ENCODE data around the gene SCML2.
"Not testable (repeated sequence)": the region's sequence is repeated elsewhere in the genome, so short reads cannot be mapped to it uniquely, and the experiment has no call there.

Gene SCML2

DNA sequence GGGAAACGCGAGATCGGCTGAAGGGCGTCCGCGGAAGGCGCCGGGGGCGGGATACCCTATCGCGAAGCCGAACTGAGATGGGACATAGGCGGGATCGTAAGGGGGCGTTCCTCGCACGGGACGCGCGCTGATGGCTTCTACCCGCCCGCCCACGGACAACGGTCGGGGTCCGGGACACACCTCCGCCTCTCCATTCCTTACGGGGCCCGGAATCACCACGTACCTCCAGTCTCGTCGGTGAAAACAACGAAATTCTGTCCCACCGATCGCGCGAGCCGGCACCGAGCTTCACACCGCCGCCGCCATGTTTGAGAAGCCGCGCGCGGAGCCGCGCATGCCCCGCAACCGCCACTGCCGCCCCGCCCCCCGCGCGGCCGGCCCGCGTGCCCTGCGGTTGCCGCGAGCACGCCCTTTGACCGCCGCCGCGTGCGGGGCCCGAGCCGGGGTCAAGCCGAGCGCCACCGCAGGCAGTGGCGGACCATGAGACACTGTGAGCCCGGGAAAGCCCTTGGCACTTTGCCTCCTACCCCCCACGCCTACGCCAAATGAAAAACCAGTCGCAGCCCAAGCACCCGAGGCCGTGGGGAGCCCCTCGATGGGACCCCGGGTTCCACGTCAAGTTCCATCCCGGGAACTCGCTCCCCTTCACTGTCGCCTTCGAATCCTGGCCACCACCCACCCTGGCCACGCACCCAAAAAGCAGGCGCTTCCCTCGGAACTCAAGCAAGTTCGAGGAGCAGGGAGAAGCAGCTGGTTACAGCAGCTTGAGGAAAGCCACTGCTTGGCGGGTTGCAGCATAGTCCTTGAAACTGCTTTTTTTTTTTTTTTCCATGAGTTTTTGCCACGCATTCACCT, at the start of gene SCML2:
SCML2 (minus strand) TSS at position 320 of the 855 bp plus-strand sequence. CDS start 20,617 bp downstream, outside the sequence.
- no peak for TF ChIP-seq GATA1 (IDR thresholded peaks at IDR 0.05; ENCODE audit: low read depth, low read length)
- no peak for TF ChIP-seq POLR2A (IDR thresholded peaks at IDR 0.05; ENCODE audit: low read length)
- DNase-seq = peak; percentile 66 to 73

DNA sequence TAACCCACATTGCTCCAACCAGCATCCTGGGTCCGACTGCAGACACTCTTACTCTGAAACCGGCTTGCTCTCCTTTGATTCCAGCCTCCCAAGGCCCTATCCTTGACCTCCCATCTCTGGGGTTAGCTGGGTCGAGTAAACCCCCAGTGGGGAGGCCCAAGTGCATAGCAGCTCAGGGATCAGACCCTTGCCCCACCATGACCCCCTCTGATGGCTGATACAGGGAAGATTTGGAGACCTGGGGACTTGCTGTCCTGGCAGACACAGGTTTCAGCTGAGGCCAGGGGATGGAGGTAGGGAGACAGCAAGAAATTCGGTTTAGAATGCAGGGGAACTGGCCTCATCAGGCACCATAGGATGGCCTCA, 47.3 kb upstream of the SCML2 start:
- TF ChIP-seq GATA1 (IDR thresholded peaks at IDR 0.05; ENCODE audit: low read depth, low read length) (no peak), POLR2A (IDR thresholded peaks at IDR 0.05; ENCODE audit: low read length) (no peak)
- no peak for DNase-seq

DNA sequence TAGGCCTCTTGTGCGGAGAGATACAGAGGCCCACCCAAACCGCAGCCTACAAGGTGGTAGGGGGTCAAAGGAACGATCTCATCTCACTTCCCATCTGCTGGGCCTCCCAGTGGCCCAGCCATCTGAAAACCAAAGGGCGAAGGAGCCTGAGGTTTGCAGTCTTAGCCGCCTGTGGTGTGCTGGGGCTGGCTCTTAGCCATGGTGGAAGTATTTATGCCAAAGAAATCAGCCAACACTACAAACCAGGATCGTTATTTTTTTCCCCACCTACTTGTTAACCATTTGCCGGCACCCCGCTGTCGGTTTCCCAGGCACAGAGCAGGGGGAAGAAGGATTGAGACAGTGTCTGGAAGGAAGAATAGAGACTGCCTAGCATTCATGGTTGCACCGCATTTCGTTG, 40.0 kb upstream of the SCML2 start:
- TF ChIP-seq POLR2A (IDR thresholded peaks at IDR 0.05; ENCODE audit: low read length) (no peak), GATA1 (IDR thresholded peaks at IDR 0.05; ENCODE audit: low read depth, low read length) (no peak)
- no peak for DNase-seq

DNA sequence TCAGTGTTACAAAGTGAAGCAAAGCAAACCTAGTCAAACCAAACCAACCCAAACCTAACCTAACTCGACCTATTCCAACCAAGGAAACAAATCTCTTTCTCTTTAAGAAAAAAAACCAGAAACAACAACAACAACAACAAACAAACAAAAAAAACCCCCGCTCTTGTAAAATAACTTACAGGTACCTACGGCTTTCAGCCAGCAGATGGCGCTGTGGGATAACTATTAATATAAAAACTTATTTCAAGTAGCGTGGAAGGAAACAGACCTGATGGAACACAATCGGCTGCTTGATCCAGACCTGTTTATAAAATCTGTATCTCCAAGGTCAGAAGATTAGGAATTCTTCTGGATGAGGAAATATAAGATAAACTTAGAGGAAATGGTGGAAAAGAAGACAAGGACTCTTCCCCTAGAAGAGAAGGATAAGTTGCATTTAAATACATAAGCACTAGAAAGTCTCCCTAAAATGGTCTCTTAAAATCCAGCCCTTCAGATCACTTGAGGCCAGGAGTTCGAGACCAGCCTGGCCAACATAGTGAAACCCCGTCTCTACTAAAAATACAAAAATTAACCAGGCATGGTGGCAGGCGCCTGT, 36.6 kb upstream of the SCML2 start:
- peak; percentile 54 to 78 for DNase-seq
- TF ChIP-seq GATA1 (IDR thresholded peaks at IDR 0.05; ENCODE audit: low read depth, low read length) (no peak), POLR2A (IDR thresholded peaks at IDR 0.05; ENCODE audit: low read length) (no peak)

DNA sequence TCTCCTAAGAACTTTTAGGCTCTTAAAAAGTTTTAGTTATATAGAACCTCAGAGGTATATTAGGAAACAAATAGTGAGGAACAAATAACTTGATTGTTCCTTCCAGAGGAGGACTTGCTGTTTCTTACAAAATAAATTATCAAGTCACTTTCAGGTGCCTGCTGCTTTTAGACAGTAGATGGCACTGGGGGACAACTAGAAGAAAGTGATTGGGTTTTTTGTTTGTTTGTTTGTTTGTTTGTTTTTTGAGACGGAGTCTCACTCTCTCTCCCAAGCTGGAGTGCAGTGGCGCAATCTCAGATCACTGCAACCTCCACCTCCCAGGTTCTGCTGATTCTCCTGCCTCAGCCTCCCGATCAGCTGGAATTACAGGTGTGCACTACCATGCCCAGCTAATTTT, 35.5 kb upstream of the SCML2 start:
- DNase-seq = peak; percentile 0 to 2
- TF ChIP-seq POLR2A (IDR thresholded peaks at IDR 0.05; ENCODE audit: low read length) = no peak
- TF ChIP-seq GATA1 (IDR thresholded peaks at IDR 0.05; ENCODE audit: low read depth, low read length) = no peak

DNA sequence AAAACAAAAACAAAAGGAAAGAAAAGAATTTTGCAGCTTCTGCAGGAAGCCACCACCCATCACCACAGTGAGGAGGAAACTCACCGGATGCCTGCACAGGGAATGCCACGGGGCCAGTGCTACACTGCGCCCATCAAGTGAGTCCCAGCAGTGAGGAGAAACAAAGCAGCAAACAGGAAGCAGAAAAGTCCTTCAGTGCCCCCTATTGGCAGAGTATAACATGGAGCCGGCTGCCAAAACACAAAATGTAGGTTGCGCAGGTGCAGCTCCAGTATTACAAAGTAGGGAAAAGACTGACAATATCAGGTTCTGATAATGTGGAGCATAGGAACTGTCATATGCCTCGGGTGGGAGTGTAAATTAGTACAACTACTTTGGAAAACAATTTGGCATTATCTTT, 23.3 kb upstream of the SCML2 start:
- no peak for TF ChIP-seq GATA1 (IDR thresholded peaks at IDR 0.05; ENCODE audit: low read depth, low read length)

DNA sequence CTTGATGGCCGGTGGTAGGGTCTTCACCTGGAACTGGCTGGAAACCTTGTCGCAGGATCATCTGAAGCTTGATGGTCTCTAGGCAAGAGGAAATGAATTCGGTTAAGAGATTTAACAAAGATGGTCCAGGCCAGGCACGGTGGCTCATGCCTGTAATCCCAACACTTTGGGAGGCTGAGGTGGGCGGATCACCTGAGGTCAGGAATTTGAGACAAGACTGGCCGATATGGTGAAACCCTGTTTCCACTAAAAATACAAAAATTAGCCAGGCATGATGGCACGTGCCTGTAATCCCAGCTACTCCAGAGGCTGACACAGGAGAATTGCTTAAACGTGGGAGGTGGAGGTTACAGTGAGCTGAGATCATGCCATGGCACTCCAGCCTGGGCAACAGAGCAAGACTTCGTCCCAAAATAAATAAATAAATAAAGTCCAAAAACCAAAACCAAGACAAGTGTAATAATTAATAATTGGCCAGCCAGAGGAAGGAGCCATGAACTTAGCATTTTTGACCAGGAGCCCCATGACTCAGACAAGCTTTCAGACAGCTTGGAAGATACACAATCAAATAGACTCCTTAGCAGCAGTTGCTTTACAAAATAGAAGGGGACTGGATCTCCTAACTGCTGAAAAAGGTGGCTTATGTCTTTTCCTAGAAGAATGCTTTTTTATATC, 20.8 kb upstream of the SCML2 start:
- DNase-seq = not testable (repeated sequence)

More for the DNA sequence above, 23.3 kb upstream of the SCML2 start:
- DNase-seq = peak; percentile 19 to 51

DNA sequence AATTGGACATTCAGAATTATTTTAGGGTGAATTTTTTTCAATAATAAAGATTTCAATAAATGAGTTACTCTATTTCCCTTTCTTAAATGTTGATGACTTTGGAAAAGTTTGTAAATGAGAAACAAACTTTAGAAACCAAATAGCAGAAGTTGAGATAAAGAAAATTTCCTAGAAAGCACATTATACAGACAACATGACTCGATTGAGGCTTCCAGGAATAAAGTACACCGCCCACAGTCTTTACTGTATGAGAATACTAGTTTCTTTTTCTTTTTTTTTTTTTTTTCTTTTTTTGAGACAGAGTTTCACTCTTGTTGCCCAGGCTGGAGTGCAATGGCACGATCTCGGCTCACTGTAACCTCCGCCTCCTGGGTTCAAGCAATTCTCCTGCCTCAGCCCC, 14.6 kb upstream of the SCML2 start:
- peak in 1 of 2 experiments; percentile 0 for DNase-seq

DNA sequence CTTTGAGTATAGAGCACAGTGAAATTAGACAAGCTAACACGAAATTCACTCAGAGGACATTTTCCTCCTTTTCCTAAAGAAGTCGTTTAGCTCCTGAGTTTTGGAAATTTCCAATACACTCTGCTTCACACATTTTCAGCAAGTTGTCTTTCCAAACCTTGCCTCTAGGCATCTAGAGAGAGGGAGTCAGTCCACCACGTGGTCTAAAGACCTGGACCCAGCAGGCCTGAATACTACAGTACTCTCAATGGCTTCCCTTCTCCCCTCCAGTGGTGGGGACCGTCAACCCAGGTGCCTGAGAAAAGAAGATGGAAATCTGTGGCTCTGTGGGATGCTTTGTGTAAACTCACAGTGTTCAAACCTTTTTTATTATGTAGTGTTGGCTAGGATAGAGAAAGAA, 13.9 kb upstream of the SCML2 start:
- DNase-seq = no peak
- no peak for TF ChIP-seq GATA1 (IDR thresholded peaks at IDR 0.05; ENCODE audit: low read depth, low read length)
- TF ChIP-seq POLR2A (IDR thresholded peaks at IDR 0.05; ENCODE audit: low read length) = no peak

DNA sequence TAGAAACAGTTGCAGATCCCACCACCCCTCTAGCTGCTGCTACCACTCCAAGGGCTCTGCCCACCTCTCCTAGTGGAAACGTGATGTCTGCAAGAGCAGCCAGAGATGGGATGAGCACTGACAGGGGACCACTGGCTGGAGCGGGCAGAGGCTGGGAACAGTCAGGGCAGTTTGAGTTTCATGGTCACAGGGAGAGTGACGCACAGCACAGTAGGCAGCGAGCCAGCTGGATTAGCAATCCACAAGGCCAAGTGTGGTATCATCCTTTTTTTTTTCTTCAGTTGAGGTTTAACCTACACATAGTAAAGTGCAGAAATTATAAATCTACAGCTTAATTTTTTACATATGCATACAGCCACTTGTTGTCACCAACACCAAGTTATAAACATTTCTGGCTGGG, 6.4 kb upstream of the SCML2 start:
- no peak for TF ChIP-seq GATA1 (IDR thresholded peaks at IDR 0.05; ENCODE audit: low read depth, low read length)
- TF ChIP-seq POLR2A (IDR thresholded peaks at IDR 0.05; ENCODE audit: low read length) = no peak
- DNase-seq = no peak

DNA sequence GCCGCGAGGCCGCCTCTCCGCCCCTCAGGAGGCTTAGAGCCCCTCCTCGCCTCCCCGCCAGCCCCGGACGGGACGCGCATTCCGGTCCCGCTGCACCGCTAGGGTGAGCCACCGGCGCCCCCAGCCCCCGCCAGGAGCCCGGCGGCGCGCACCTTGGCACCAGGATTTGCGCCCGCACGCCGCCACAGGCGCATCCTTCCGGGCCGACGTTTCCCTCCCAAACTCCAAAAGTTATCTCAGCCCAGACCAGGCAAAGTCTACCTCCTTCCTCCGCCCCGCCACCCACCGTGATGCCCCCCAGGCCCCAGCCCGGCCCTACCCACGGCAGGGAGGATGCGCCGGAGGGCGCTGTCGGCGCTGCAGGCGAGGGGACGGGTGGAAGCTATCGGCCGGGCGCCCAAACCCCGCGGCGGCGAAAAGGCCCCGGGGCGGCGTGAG, 538 bp downstream of the SCML2 start:
- TF ChIP-seq POLR2A (IDR thresholded peaks at IDR 0.05; ENCODE audit: low read length) = no peak
- TF ChIP-seq GATA1 (IDR thresholded peaks at IDR 0.05; ENCODE audit: low read depth, low read length) = no peak
- peak; percentile 43 to 63 for DNase-seq

DNA sequence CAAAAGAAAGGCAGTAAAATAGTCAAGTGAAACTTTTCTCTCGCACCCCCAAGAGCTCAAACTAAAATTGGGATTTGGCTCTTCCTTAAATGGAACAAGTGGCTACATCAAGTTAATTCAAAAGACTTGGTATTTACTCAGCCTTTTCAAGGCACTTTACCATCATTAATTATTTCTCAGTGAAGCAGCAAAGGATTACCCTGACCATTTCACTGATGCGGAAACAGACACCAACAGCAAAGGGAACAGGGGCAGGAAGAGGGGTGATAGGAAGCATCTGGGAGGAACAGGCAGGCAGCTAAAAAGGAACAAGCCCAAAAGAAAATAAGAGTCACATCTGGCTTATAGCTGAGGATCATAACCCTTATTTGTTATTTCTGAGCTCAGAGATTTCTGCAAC, 2.7 kb downstream of the SCML2 start:
- no peak for TF ChIP-seq POLR2A (IDR thresholded peaks at IDR 0.05; ENCODE audit: low read length)
- no peak for TF ChIP-seq GATA1 (IDR thresholded peaks at IDR 0.05; ENCODE audit: low read depth, low read length)
- no peak for DNase-seq

DNA sequence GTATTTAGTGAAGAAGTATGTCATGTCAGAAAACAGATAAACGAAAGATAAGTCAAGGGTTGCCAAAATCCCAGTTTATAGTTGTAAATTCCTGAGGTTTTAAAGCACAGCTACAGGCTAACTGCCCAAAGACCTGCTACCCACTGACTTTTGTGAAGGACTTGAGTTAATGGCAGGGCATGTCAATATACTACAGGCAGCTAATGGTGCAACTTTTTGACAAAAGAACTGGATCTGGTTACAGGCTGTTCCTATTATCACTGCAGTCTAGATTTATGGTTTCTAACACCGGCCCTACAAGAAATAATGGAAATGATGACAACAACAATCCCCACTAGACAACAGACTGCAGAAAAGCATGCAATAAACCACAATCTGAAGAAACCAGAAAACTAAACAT, 6.4 kb downstream of the SCML2 start:
- DNase-seq = no peak
- TF ChIP-seq POLR2A (IDR thresholded peaks at IDR 0.05; ENCODE audit: low read length) (no peak), GATA1 (IDR thresholded peaks at IDR 0.05; ENCODE audit: low read depth, low read length) (no peak)

DNA sequence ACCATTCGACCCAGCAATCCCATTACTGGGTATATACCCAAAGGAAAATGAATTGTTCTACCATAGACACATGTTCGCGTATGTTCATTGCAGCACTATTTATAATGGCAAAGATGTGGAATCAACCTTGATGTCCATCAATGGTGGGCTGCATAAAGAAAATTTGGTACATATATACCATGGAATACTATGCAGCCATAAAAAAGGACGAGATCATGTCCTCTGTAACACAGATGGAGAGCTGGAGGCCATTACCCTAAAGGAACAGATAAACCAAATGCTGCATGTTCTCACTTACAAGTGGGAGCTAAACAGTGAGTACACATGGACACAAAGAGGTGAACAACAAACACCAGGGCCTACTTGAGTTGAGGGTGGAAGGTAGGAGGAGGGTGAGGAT, 45.1 kb downstream of the SCML2 start:
- no peak for DNase-seq

DNA sequence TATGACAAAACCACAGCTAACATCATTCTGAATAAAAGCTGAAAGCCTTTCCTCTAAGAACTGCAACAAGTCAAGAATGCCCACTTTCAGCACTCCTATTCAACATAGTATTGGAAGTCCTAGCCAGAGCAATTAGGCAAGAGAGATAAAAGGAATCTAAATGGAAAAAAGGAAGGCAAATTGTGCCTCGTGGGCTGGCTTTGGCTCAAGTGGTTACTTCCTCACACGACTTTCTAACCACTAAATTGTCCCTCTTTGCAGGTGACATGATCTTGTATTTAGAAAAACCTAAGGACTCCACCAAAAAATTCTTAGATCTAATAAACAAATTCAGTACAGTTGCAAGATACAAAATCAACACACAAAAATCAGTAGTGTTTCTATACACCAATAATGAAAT, 57.2 kb downstream of the SCML2 start:
- no peak for TF ChIP-seq POLR2A (IDR thresholded peaks at IDR 0.05; ENCODE audit: low read length)
- no peak for TF ChIP-seq GATA1 (IDR thresholded peaks at IDR 0.05; ENCODE audit: low read depth, low read length)
- DNase-seq = no peak

More for the DNA sequence above, 45.1 kb downstream of the SCML2 start:
- TF ChIP-seq GATA1 (IDR thresholded peaks at IDR 0.05; ENCODE audit: low read depth, low read length) (no peak), POLR2A (IDR thresholded peaks at IDR 0.05; ENCODE audit: low read length) (no peak)

Data from erythroblast (primary cell).